CD14-positive monocyte (primary cell): Measurements from ENCODE around the gene PNKP. TPM values are rescaled to one million over a fixed set of nuclear protein-coding genes. Genes with fewer than 3 reads are reported as not detected.

Experiments used
- DNase-seq, 3 donors: peaks; one replicate each; pipeline ENCODE4 v3.0.0-alpha.2; 2011 to 2022
- H2AFZ ChIP-seq: 2 replicates; pipeline ENCODE4 v1.6.0; 2012; ENCODE audit warnings: mild to moderate bottlenecking, low read depth, low read length, inconsistent platforms; ENCODE audit not compliant: insufficient read depth, poor library complexity, severe bottlenecking
- H3K27ac ChIP-seq, 2 donors: 1 replicate in 1 of 2; 2 replicates in 1 of 2; pipeline ENCODE4 v1.5.1; 2012 to 2013; ENCODE audit warnings: low read length in 2 of 2, control low read depth in 1 of 2, inconsistent platforms in 1 of 2, low read depth in 1 of 2, mild to moderate bottlenecking in 1 of 2
- H3K27me3 ChIP-seq, 2 donors: one replicate each; pipeline versions ENCODE4 v1.6.0 to v1.6.1; 2011 to 2013; ENCODE audit warnings: low read length in 2 of 2; ENCODE audit not compliant: control insufficient read depth in 2 of 2, insufficient read depth in 2 of 2
- H3K36me3 ChIP-seq, 2 donors: replicated peaks in 1 of 2; 1 replicate in 1 of 2; 2 replicates in 1 of 2; pipeline versions ENCODE4 v1.5.1 to v1.6.1; 2012 to 2013; ENCODE audit warnings: low read length in 2 of 2, control low read depth in 1 of 2, inconsistent platforms in 1 of 2, mild to moderate bottlenecking in 1 of 2; ENCODE audit not compliant: insufficient read depth in 2 of 2, control insufficient read depth in 1 of 2
- H3K4me1 ChIP-seq, 2 donors: 1 replicate in 1 of 2; 2 replicates in 1 of 2; pipeline versions ENCODE4 v1.5.1 to v1.6.1; 2012 to 2013; ENCODE audit warnings: low read length in 2 of 2, control low read depth in 1 of 2, inconsistent platforms in 1 of 2, mild to moderate bottlenecking in 1 of 2, moderate library complexity in 1 of 2; ENCODE audit not compliant: insufficient read depth in 2 of 2, control insufficient read depth in 1 of 2
- H3K4me2 ChIP-seq: replicated peaks from 2 replicates; pipeline ENCODE3; 2012; ENCODE audit warnings: low read length, moderate library complexity, mild to moderate bottlenecking; ENCODE audit not compliant: poor library complexity, severe bottlenecking; ENCODE audit errors: extremely low read depth
- H3K4me3 ChIP-seq, 3 experiments: fragments of 200-600 bp in 1 of 3; sonication (generic) in 1 of 3; replicated peaks in 1 of 3; 1 replicate in 2 of 3; 2 replicates in 1 of 3; pipeline ENCODE4 v1.5.1; 2011 to 2013; ENCODE audit warnings: low read length in 3 of 3, mild to moderate bottlenecking in 3 of 3, control low read depth in 2 of 3, low read depth in 2 of 3, inconsistent platforms in 1 of 3, moderate library complexity in 1 of 3
- H3K79me2 ChIP-seq: 2 replicates; pipeline ENCODE4 v1.6.0; 2012; ENCODE audit warnings: mild to moderate bottlenecking, control low read depth, inconsistent platforms, low read length, moderate library complexity; ENCODE audit not compliant: insufficient read depth
- H3K9ac ChIP-seq: 2 replicates; pipeline ENCODE4 v1.6.0; 2017; ENCODE audit warnings: low read length, mild to moderate bottlenecking; ENCODE audit not compliant: insufficient read depth, poor library complexity, severe bottlenecking
- H3K9me3 ChIP-seq, 2 donors: replicated peaks in 1 of 2; 1 replicate in 1 of 2; 2 replicates in 1 of 2; pipeline versions ENCODE4 v1.5.1 to v1.6.1; 2012 to 2013; ENCODE audit warnings: low read length in 2 of 2, control low read depth in 1 of 2; ENCODE audit not compliant: control insufficient read depth in 1 of 2, insufficient read depth in 1 of 2
- H4K20me1 ChIP-seq: 2 replicates; pipeline ENCODE4 v1.6.0; 2012; ENCODE audit warnings: mild to moderate bottlenecking, low read length, control low read depth, moderate library complexity; ENCODE audit not compliant: insufficient read depth
- H3K27ac Mint-ChIP-seq, 7 donors: one replicate each; pipeline ENCODE4 v1.8.0; 2020; ENCODE audit warnings: mild to moderate bottlenecking in 7 of 7, mixed read lengths in 7 of 7, moderate library complexity in 6 of 7, inconsistent platforms in 2 of 7
- H3K27me3 Mint-ChIP-seq, 3 donors: one replicate each; pipeline ENCODE4 v1.8.0; 2021 to 2022; ENCODE audit warnings: low read depth in 3 of 3, mild to moderate bottlenecking in 3 of 3, mixed read lengths in 3 of 3, moderate library complexity in 3 of 3, inconsistent platforms in 1 of 3
- H3K36me3 Mint-ChIP-seq, 2 donors: one replicate each; pipeline ENCODE4 v1.8.0; 2020; ENCODE audit warnings: mixed read lengths in 2 of 2, inconsistent platforms in 1 of 2, mild to moderate bottlenecking in 1 of 2
- H3K4me1 Mint-ChIP-seq: one replicate; pipeline ENCODE4 v1.8.0; 2020; ENCODE audit warnings: mild to moderate bottlenecking, mixed read lengths
- H3K4me3 Mint-ChIP-seq, 2 donors: one replicate each; pipeline ENCODE4 v1.8.0; 2020; ENCODE audit warnings: mild to moderate bottlenecking in 2 of 2, mixed read lengths in 2 of 2, moderate library complexity in 1 of 2
- H3K9me3 Mint-ChIP-seq, 7 donors: one replicate each; pipeline ENCODE4 v1.8.0; 2020 to 2022; ENCODE audit warnings: mixed read lengths in 7 of 7, mild to moderate bottlenecking in 6 of 7, moderate library complexity in 6 of 7, inconsistent platforms in 2 of 7
- CTCF ChIP-seq: fragments of 200-600 bp; IDR thresholded peaks from one replicate; pipeline ENCODE4 v1.8.0; 2022; ENCODE audit warnings: antibody characterized with exemption, mild to moderate bottlenecking
- WGBS: methylation state at CpG from one replicate; pipeline ENCODE4 v1.1.5; 2013; ENCODE audit warnings: missing lambda C conversion rate; ENCODE audit not compliant: insufficient coverage; 5-methylcytosine and 5-hydroxymethylcytosine counted together
- intact Hi-C, 2 donors: fragments of 100-400 bp; cut with micrococcal nuclease; formaldehyde crosslinking; loops; one replicate each; pipeline versions ENCODE4 v1.15.0 to v1.15.1; 2023
- polyA minus RNA-seq: library from RNA; depleted of rRNA, polyadenylated mRNA; stranded (reverse); fragments of >200 nt; gene quantifications from 2 replicates; pipeline ENCODE4 v1.2.3, GENCODE V29; 2012
- polyA plus RNA-seq, 3 donors: library from polyadenylated mRNA; depleted of rRNA in 1 of 3; unstranded in 2 of 3; stranded (reverse) in 1 of 3; fragments of 300-500 nt in 2 of 3; fragments of >200 nt in 1 of 3; fragmentation: Illumina TruSeq in 2 of 3; gene quantifications; 1 replicate in 2 of 3; 2 replicates in 1 of 3; pipeline ENCODE4 v1.2.3, GENCODE V29; 2012 to 2021
- total RNA-seq, 12 experiments: library from RNA in 1 of 12; stranded (reverse) in 1 of 12; fragments of 120-200 nt in 1 of 12; gene quantifications; one replicate each; pipeline ENCODE4 v1.2.4 and lab custom pipeline; 2013 to 2026; ENCODE audit warnings: mixed read lengths in 6 of 12, inconsistent platforms in 1 of 12

PNKP gene
- total RNA-seq (2013), result 53.2 TPM
- 10 to 100 TPM; 23.0 to 88.6 (median 30.2) TPM for polyA plus RNA-seq
- 53.5 and 57.0 TPM in 2 replicates for polyA minus RNA-seq
- total RNA-seq (lab: John Stamatoyannopoulos, UW), result 11.9 to 53.9 (median 29.8) reads per million in 11 experiments

GRCh38 chr19:49866933-49867782 is at the start of gene PNKP:
Gene PNKP, minus strand, starts transcription at chr19:49867576. Its CDS starts 372 bp downstream, at chr19:49867204.
- peaks cover 17 to 24% of the 10 kb centered on the region in 2 donors for H3K36me3 ChIP-seq
- peak within 1 kb of the TSS in 4 of 7 donors; percentile 99 to 100 (median 100) for H3K27ac Mint-ChIP-seq
- H3K4me3 ChIP-seq, result peak within 1 kb of the TSS; percentile 74 to 99 (median 89)
- H3K79me2 ChIP-seq, result peaks cover 42% of the 10 kb centered on the region
- H3K27ac ChIP-seq, result peak within 1 kb of the TSS; percentile 92 to 97
- peak within 1 kb of the TSS; percentile 89 for H2AFZ ChIP-seq
- peaks cover 0 to 3% (median 0%) of the 10 kb centered on the region in 3 donors for H3K27me3 Mint-ChIP-seq
- peaks cover 55% of the 10 kb centered on the region for H3K4me1 Mint-ChIP-seq
- H3K4me3 Mint-ChIP-seq, result peak within 1 kb of the TSS; percentile 93 to 97
- peaks cover 51 to 60% of the 10 kb centered on the region in 2 donors for H3K4me1 ChIP-seq
- DNase-seq, result peak; percentile 90
- TF ChIP-seq CTCF, result no peak
- H3K9me3 ChIP-seq, result no peaks in the 10 kb centered on the region
- H3K9ac ChIP-seq, result peak within 1 kb of the TSS; percentile 76
- no peaks in the 10 kb centered on the region for H3K9me3 Mint-ChIP-seq
- H3K4me2 ChIP-seq, result peak within 1 kb of the TSS; percentile 100
- peaks cover 22 to 47% of the 10 kb centered on the region in 2 donors for H3K36me3 Mint-ChIP-seq
- peaks cover 41% of the 10 kb centered on the region for H4K20me1 ChIP-seq
- WGBS, result under 1% methylated on average over 60 of the region's 65 CpGs
- intact Hi-C loops, result loop anchor here (2.0 to 5.0 kb wide), 4 partner anchors 16 to 100 kb away; partner anchors contain the start of genes AP2A1 (in 1 of the 2), FUZ (in 1 of the 2), MED25 (in 1 of the 2) and PTOV1 (in 1 of the 2)
- no peaks in the 10 kb centered on the region for H3K27me3 ChIP-seq

- no peak overlapping the region for H3K4me2 ChIP-seq
- 100% methylated on average over 5 of the region's 6 CpGs for WGBS
- H3K4me1 ChIP-seq, result peaks cover 53 to 66% of the 10 kb centered on the region in 2 donors
- no peaks in the 10 kb centered on the region for H3K27me3 ChIP-seq
- H3K4me3 Mint-ChIP-seq, result no peak overlapping the region
- intact Hi-C loops, result no loop called here
- H3K4me3 ChIP-seq, result no peak overlapping the region
- peak overlapping the region in 6 of 7 donors; percentile 20 to 96 (median 40) for H3K27ac Mint-ChIP-seq
- peak; percentile 28 for TF ChIP-seq CTCF
- peaks cover 65% of the 10 kb centered on the region for H3K4me1 Mint-ChIP-seq
- H3K36me3 Mint-ChIP-seq, result peaks cover 44 to 70% of the 10 kb centered on the region in 2 donors
- peaks cover 30 to 54% of the 10 kb centered on the region in 2 donors for H3K36me3 ChIP-seq
- H3K9me3 Mint-ChIP-seq, result no peaks in the 10 kb centered on the region
- H3K9ac ChIP-seq, result no peak overlapping the region
- peaks cover 0 to 4% (median 2%) of the 10 kb centered on the region in 3 donors for H3K27me3 Mint-ChIP-seq
- no peak for DNase-seq
- no peak overlapping the region for H2AFZ ChIP-seq
- peaks cover 40% of the 10 kb centered on the region for H4K20me1 ChIP-seq
- H3K27ac ChIP-seq, result peak overlapping the region in 1 of 2 donors; percentile 56
- peaks cover 68% of the 10 kb centered on the region for H3K79me2 ChIP-seq
- H3K9me3 ChIP-seq, result no peaks in the 10 kb centered on the region
These were observed 47.9 kb upstream of the PNKP start for GRCh38 chr19:49915271-49915670.
